GM12878 (cell line): ENCODE results near the gene LRRC4B. TPM values are rescaled to one million over a fixed set of nuclear protein-coding genes. Genes with fewer than 3 reads are reported as not detected.

Experiments
- ATAC-seq: fragments of 200-7000 bp; cut with Tn5 transposase; 3 replicates; pipeline ENCODE4 v1.9.1; 2020; ENCODE audit warnings: mild to moderate bottlenecking, moderate library complexity
- BruUV-seq: library from RNA; stranded (reverse); fragments of 400-500 nt; replicated peaks from 2 replicates; lab custom pipeline; 2021; lab: Mats Ljungman, UMichigan
- CTCF ChIA-PET: fragments of 300-600 bp; sonication (Branson Sonifier 250); formaldehyde crosslinking; extraction: SDS; loops from one replicate; lab custom pipeline; 2021; ENCODE audit warnings: inconsistent platforms; lab: Yijun Ruan, JAX
- POLR2A ChIA-PET: fragments of 350-600 bp; formaldehyde crosslinking; extraction: SDS; loops from one replicate; lab custom pipeline; 2021; ENCODE audit warnings: inconsistent platforms; lab: Charles Lee
- RAD21 ChIA-PET: fragments of 300-600 bp; sonication (Branson Sonifier 250); formaldehyde crosslinking; loops from one replicate; lab custom pipeline; 2023; ENCODE audit warnings: antibody characterized with exemption; ENCODE audit not compliant: unreplicated experiment; lab: Charles Lee
- SMC1A ChIA-PET: fragments of 300-600 bp; sonication (Branson Sonifier 250); formaldehyde crosslinking; loops from one replicate; lab custom pipeline; 2023; ENCODE audit not compliant: unreplicated experiment, uncharacterized antibody; lab: Charles Lee
- DNase-seq: peaks from one replicate; pipeline ENCODE4 v3.0.0-alpha.2; 2011; ENCODE audit warnings: low read depth, low spot score
- FAIRE-seq: peaks from 3 replicates; lab custom pipeline; 2011; peaks lifted over from hg19 to GRCh38; lab: Jason Lieb, UNC
- H2AFZ ChIP-seq: 2 replicates; pipeline ENCODE4 v1.6.0; 2011; ENCODE audit warnings: low read depth, low read length, control low read depth; ENCODE audit not compliant: control insufficient read depth
- H3K27ac ChIP-seq: 2 replicates; pipeline ENCODE4 v1.5.1; 2011; ENCODE audit warnings: control low read depth; ENCODE audit not compliant: control insufficient read depth, insufficient read depth
- H3K27me3 ChIP-seq, 2 experiments: replicated peaks in 1 of 2; 2 replicates each; pipeline versions ENCODE4 v1.6.0 to v1.6.1; 2011; ENCODE audit warnings: low read length in 1 of 2; ENCODE audit not compliant: control insufficient read depth in 2 of 2, insufficient read depth in 2 of 2
- H3K36me3 ChIP-seq, 2 experiments: 2 replicates each; pipeline ENCODE4 v1.5.1; 2011; ENCODE audit warnings: low read length in 1 of 2; ENCODE audit not compliant: control insufficient read depth in 2 of 2, insufficient read depth in 2 of 2
- H3K4me1 ChIP-seq: 2 replicates; pipeline ENCODE4 v1.6.1; 2011; ENCODE audit warnings: mild to moderate bottlenecking, low read length, moderate library complexity, mixed read lengths; ENCODE audit not compliant: control insufficient read depth, insufficient read depth
- H3K4me2 ChIP-seq: 2 replicates; pipeline ENCODE4 v1.6.0; 2011; ENCODE audit warnings: control low read depth; ENCODE audit not compliant: control insufficient read depth, insufficient read depth
- H3K4me3 ChIP-seq: fragments of 200-600 bp; sonication (generic); 2 replicates; pipeline ENCODE4 v1.5.1; 2016
- H3K79me2 ChIP-seq: 2 replicates; pipeline ENCODE4 v1.6.0; 2011; ENCODE audit warnings: low read length; ENCODE audit not compliant: control insufficient read depth, insufficient read depth
- H3K9ac ChIP-seq: 2 replicates; pipeline ENCODE4 v1.8.0; 2011; ENCODE audit warnings: low read length, control low read depth, mixed read lengths; ENCODE audit not compliant: control insufficient read depth, insufficient read depth
- H3K9me3 ChIP-seq: replicated peaks from 3 replicates; pipeline ENCODE4 v1.5.1; 2011; ENCODE audit warnings: mild to moderate bottlenecking, low read length; ENCODE audit not compliant: control insufficient read depth, insufficient read depth
- H4K20me1 ChIP-seq: 2 replicates; pipeline ENCODE4 v1.6.0; 2011; ENCODE audit not compliant: control insufficient read depth, insufficient read depth
- BMI1 ChIP-seq: fragments of 450-650 bp; IDR thresholded peaks from 2 replicates; pipeline ENCODE4 v1.6.1; 2016; ENCODE audit warnings: mild to moderate bottlenecking, moderate library complexity, borderline replicate concordance
- MLLT1 ChIP-seq: fragments of 450-650 bp; IDR thresholded peaks from 2 replicates; pipeline ENCODE4 v1.6.1; 2016; ENCODE audit warnings: mild to moderate bottlenecking
- MXI1 ChIP-seq: fragments of 150-350 bp; IDR thresholded peaks from 2 replicates; pipeline ENCODE4 v1.6.1; 2011; ENCODE audit warnings: low read depth, mild to moderate bottlenecking, inconsistent platforms, low read length, improper control_type of control experiment
- POLR2AphosphoS5 ChIP-seq: IDR thresholded peaks from 2 replicates; pipeline ENCODE4 v1.6.1; 2011; ENCODE audit warnings: mild to moderate bottlenecking, low read length, inconsistent platforms
- SP1 ChIP-seq: IDR thresholded peaks from one replicate; pipeline ENCODE4 v1.6.1; 2011; ENCODE audit warnings: low read depth, low read length
- ZBED1 ChIP-seq: IDR thresholded peaks from 2 replicates; pipeline ENCODE4 v1.6.1; 2016; ENCODE audit warnings: borderline replicate concordance
- WGBS: methylation state at CpG from one replicate; pipeline ENCODE4 v1.1.6; 2016; ENCODE audit warnings: low lambda C conversion rate; ENCODE audit not compliant: insufficient replicate concordance, insufficient coverage; ENCODE audit errors: missing lambda C conversion rate; 5-methylcytosine and 5-hydroxymethylcytosine counted together
- in situ Hi-C: fragments of 300-500 bp; cut with MboI; formaldehyde crosslinking; loops from 9 replicates; pipeline ENCODE4 v1.14.3; 2018; ENCODE audit warnings: mixed read lengths
- intact Hi-C: fragments of 100-400 bp; cut with micrococcal nuclease; formaldehyde crosslinking; loops from one replicate; pipeline ENCODE4 v1.14.2; 2022; ENCODE audit not compliant: unreplicated experiment
- polyA plus RNA-seq, 11 experiments: library from polyadenylated mRNA; depleted of rRNA in 4 of 11; unstranded in 6 of 11; stranded (reverse) in 5 of 11; fragments of >200 nt; fragmentation: Nextera tagmentation in 4 of 11; fragmentation: Illumina TruSeq in 1 of 11; extraction: Ambion mirVana in 4 of 11; extraction: Trizol in 1 of 11; gene quantifications; 1 replicate in 1 of 11; 2 replicates in 10 of 11; pipeline versions ENCODE4 v1.2.1 to v1.2.3, GENCODE V29; 2011 to 2016; ENCODE audit warnings: inconsistent platforms in 2 of 11, missing spikeins in 2 of 11, low read depth in 1 of 11
- total RNA-seq, 4 experiments: library from RNA; depleted of rRNA in 3 of 4; stranded (reverse); fragments of >200 nt in 3 of 4; fragmentation: Illumina TruSeq in 1 of 4; extraction: Trizol in 1 of 4; gene quantifications; 2 replicates each; pipeline versions ENCODE4 v1.2.1 to v1.2.3, GENCODE V29; 2013 to 2021
- TF ChIP-seq, protein P1 (sequence below): IDR thresholded peaks from 2 replicates; pipeline ENCODE4 v1.6.1; 2011; ENCODE audit warnings: low read depth, low read length, improper control_type of control experiment, borderline replicate concordance

Gene LRRC4B
- total and polyA plus RNA-seq, 10 of the 15 experiments (the other 5 are each of a cell fraction or from before 2014, with no cell fraction given): 0.14 TPM; not detected in 9

DNA sequence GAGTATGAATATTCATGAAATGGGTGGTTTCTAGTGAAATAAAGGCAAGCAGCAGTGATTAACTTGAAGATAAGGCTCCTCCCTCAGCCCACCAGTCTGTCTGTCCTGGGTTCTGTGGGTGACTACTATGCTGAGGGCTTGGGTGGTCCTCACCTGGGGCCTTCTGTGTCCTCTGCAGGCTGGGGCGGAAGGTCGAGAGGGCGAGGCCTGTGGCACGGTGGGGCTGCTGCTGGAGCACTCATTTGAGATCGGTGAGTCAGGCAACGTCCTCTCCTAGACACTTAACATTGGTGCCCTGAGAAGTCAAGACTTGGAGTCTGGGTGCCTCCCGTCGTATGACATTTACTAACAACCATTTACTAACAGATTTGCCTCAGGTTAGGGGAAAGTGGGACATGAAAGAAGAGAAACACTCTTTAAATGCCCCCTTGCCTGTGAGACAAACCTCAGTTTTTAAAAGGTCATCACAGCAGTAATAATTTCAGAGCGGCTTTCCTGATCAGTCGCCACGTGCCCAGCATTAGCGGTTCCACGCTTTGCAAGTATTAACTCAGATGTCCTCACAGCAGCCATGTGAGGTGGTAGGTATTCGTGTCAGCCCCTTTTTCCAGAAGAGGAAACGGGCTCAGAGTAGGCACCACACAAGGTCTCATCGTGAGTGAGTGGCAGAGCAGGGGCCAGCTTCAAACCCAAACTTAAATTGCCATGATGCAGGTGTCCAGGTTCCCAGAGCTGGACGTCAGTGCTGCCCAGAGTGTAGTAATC is 90.3 kb downstream of the LRRC4B start:
- no peak overlapping the region for H2AFZ ChIP-seq
- ChIA-PET CTCF (interaction anchor here (1.1 to 1.8 kb wide), 2 partner anchors 17 to 78 kb away, joined by 3 to 6 read pairs; no protein-coding TSS in a partner anchor), RAD21 (no interaction called here), SMC1A (no interaction called here), POLR2A (no interaction called here)
- no peak for TF ChIP-seq ZBED1
- 0 out of 2 replicates have a peak, but pooled peaks have one; percentile 16 for TF ChIP-seq POLR2AphosphoS5
- in situ Hi-C loops (no loop called here), intact Hi-C loops (no loop called here)
- H3K36me3 ChIP-seq: peaks cover 9 to 21% of the 10 kb centered on the region in 2 experiments; a peak in 3 of 4 replicates
- peak overlapping the region; percentile 56 for H3K4me2 ChIP-seq
- no peak for FAIRE-seq
- H3K79me2 ChIP-seq: peaks cover 22% of the 10 kb centered on the region
- H3K4me1 ChIP-seq: no peaks in the 10 kb centered on the region
- peaks cover 6% of the 10 kb centered on the region; the same call in 2 of the 3 replicates for H3K9me3 ChIP-seq
- 98% methylated on average over 17 of the region's 17 CpGs for WGBS
- BruUV-seq: no TSS peak
- DNase-seq: no peak
- no peaks in the 10 kb centered on the region for H4K20me1 ChIP-seq
- H3K27ac ChIP-seq: no peak overlapping the region
- peak overlapping the region; percentile 90 for H3K4me3 ChIP-seq
- H3K9ac ChIP-seq: no peak overlapping the region
- H3K27me3 ChIP-seq: no peaks in the 10 kb centered on the region
- ATAC-seq: no peak

DNA sequence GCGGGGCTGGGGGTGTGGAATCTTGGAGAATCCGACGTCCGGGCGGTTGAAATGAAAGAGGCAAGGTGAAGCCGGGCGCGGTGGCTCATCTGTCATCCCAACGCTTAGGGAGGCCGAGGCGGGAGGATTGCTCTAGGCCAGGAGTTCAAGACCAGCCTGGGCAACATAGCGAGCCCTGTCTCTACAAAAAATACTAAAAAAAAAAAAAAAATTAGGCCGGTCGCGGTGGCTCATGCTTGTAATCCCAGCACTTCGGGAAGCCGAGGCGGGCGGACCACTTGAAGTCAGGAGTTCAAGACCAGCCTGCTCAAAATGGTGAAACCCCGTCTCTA is 91.4 kb downstream of the LRRC4B start:
- Histone ChIP-seq H3K27me3 (no peaks in the 10 kb centered on the region), H3K4me1 (no peaks in the 10 kb centered on the region), H3K36me3 (peaks cover 9 to 18% of the 10 kb centered on the region in 2 experiments; a peak in 2 of 4 replicates), H4K20me1 (no peaks in the 10 kb centered on the region), H3K9me3 (peaks cover 6% of the 10 kb centered on the region; the same call in 2 of the 3 replicates), H3K4me2 (peak overlapping the region; percentile 12; the same call in 1 of the 2 replicates), H3K9ac (peak overlapping the region; percentile 69), H2AFZ (peak overlapping the region; percentile 82; the same call in 1 of the 2 replicates), H3K27ac (peak overlapping the region; percentile 60; the same call in 1 of the 2 replicates), H3K4me3 (peak overlapping the region; percentile 90), H3K79me2 (peaks cover 22% of the 10 kb centered on the region)
- TF ChIP-seq SP1 (no peak), MLLT1 (peak; percentile 81), MXI1 (no peak), BMI1 (no peak)
- TF ChIP-seq, protein P1, sequence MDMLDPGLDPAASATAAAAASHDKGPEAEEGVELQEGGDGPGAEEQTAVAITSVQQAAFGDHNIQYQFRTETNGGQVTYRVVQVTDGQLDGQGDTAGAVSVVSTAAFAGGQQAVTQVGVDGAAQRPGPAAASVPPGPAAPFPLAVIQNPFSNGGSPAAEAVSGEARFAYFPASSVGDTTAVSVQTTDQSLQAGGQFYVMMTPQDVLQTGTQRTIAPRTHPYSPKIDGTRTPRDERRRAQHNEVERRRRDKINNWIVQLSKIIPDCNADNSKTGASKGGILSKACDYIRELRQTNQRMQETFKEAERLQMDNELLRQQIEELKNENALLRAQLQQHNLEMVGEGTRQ: no peak
- intact Hi-C loops (no loop called here), in situ Hi-C loops (no loop called here)
- CTCF ChIA-PET: no interaction called here
- no peak for ATAC-seq
- SMC1A ChIA-PET: no interaction called here
- RAD21 ChIA-PET: no interaction called here
- no peak for FAIRE-seq
- BruUV-seq: TSS peak; percentile 78
- no peak for DNase-seq
- 9% methylated on average over 20 of the region's 20 CpGs for WGBS
- POLR2A ChIA-PET: interaction anchor here (0.7 kb wide), 1 partner anchor 120 kb away, joined by 3 read pairs; no protein-coding TSS in a partner anchor
